H9 (cell line): ENCODE measurements around the gene STK38. TPM values are rescaled to one million over a fixed set of nuclear protein-coding genes. Genes with fewer than 3 reads are reported as not detected.

Experiments
- DNase-seq: peaks from one replicate; pipeline ENCODE4 v3.0.0-alpha.2; 2017
- H2AFZ ChIP-seq: one replicate; pipeline ENCODE4 v1.6.1; 2013; ENCODE audit warnings: mild to moderate bottlenecking, low read length, control low read depth, moderate library complexity
- H2AK5ac ChIP-seq: 2 replicates; pipeline ENCODE4 v1.6.1; 2013; ENCODE audit warnings: low read length, control low read depth, mixed read lengths; ENCODE audit not compliant: insufficient read length
- H2BK120ac ChIP-seq: one replicate; pipeline ENCODE4 v1.6.1; 2013; ENCODE audit warnings: low read depth, mild to moderate bottlenecking, low read length, control low read depth, inconsistent platforms; ENCODE audit not compliant: poor library complexity, severe bottlenecking
- H2BK12ac ChIP-seq: 2 replicates; pipeline ENCODE4 v1.6.1; 2013; ENCODE audit warnings: low read length, control low read depth, mixed read lengths, low read depth; ENCODE audit not compliant: insufficient read length
- H2BK15ac ChIP-seq: 2 replicates; pipeline ENCODE4 v1.6.1; 2013; ENCODE audit warnings: low read depth, low read length, control low read depth
- H2BK20ac ChIP-seq: one replicate; pipeline ENCODE4 v1.6.1; 2013; ENCODE audit warnings: low read depth, mild to moderate bottlenecking, low read length, control low read depth, inconsistent platforms; ENCODE audit not compliant: poor library complexity, severe bottlenecking
- H2BK5ac ChIP-seq: 2 replicates; pipeline ENCODE4 v1.6.1; 2013; ENCODE audit warnings: low read length, control low read depth, mixed read lengths; ENCODE audit not compliant: insufficient read length
- H3K14ac ChIP-seq: 2 replicates; pipeline ENCODE4 v1.6.1; 2013; ENCODE audit warnings: low read length, control low read depth; ENCODE audit not compliant: insufficient read depth
- H3K18ac ChIP-seq: 2 replicates; pipeline ENCODE4 v1.6.1; 2013; ENCODE audit warnings: low read depth, mild to moderate bottlenecking, mixed read lengths, low read length, control low read depth; ENCODE audit not compliant: insufficient read length
- H3K23ac ChIP-seq: 2 replicates; pipeline ENCODE4 v1.6.1; 2013; ENCODE audit warnings: low read length, control low read depth, mixed read lengths, low read depth; ENCODE audit not compliant: insufficient read length
- H3K23me2 ChIP-seq: 2 replicates; pipeline ENCODE4 v1.6.1; 2013; ENCODE audit warnings: low read depth, mild to moderate bottlenecking, mixed read lengths, low read length, control low read depth; ENCODE audit not compliant: insufficient read length, poor library complexity, severe bottlenecking
- H3K27ac ChIP-seq: 2 replicates; pipeline ENCODE4 v1.5.1; 2013; ENCODE audit warnings: low read length, control low read depth, mixed read lengths, low read depth; ENCODE audit not compliant: insufficient read length
- H3K27me3 ChIP-seq: 2 replicates; pipeline ENCODE4 v1.6.1; 2013; ENCODE audit warnings: low read length, control low read depth, inconsistent platforms; ENCODE audit not compliant: insufficient read depth
- H3K4ac ChIP-seq: 2 replicates; pipeline ENCODE4 v1.6.1; 2013; ENCODE audit warnings: low read depth, mild to moderate bottlenecking, control low read depth, inconsistent platforms, low read length, moderate library complexity
- H3K4me1 ChIP-seq: 2 replicates; pipeline ENCODE4 v1.6.1; 2013; ENCODE audit warnings: low read length, control low read depth, inconsistent platforms; ENCODE audit not compliant: insufficient read depth
- H3K4me2 ChIP-seq: 2 replicates; pipeline ENCODE4 v1.6.1; 2013; ENCODE audit warnings: low read length, control low read depth, mixed read lengths; ENCODE audit not compliant: insufficient read length, insufficient read depth
- H3K56ac ChIP-seq: 2 replicates; pipeline ENCODE4 v1.6.1; 2013; ENCODE audit warnings: low read depth, mild to moderate bottlenecking, mixed read lengths, low read length, control low read depth; ENCODE audit not compliant: insufficient read length
- H3K79me1 ChIP-seq: 2 replicates; pipeline ENCODE4 v1.6.1; 2013; ENCODE audit warnings: low read depth, mild to moderate bottlenecking, moderate library complexity, low read length, control low read depth, inconsistent platforms; ENCODE audit not compliant: insufficient read depth, poor library complexity, severe bottlenecking
- H3K79me2 ChIP-seq: 2 replicates; pipeline ENCODE4 v1.6.1; 2013; ENCODE audit warnings: low read length, control low read depth, inconsistent platforms; ENCODE audit not compliant: insufficient read depth
- H3K9ac ChIP-seq: 2 replicates; pipeline ENCODE4 v1.6.1; 2013; ENCODE audit warnings: low read length, control low read depth, mixed read lengths; ENCODE audit not compliant: insufficient read length; ENCODE audit errors: extremely low read depth
- H3K9me3 ChIP-seq: one replicate; pipeline ENCODE4 v1.6.1; 2013; ENCODE audit warnings: low read depth, low read length, inconsistent platforms; ENCODE audit not compliant: control insufficient read depth
- H3T11ph ChIP-seq: one replicate; pipeline ENCODE4 v1.6.1; 2013; ENCODE audit warnings: mild to moderate bottlenecking, low read length, control low read depth, inconsistent platforms
- H4K20me1 ChIP-seq: one replicate; pipeline ENCODE4 v1.6.1; 2013; ENCODE audit not compliant: control insufficient read depth, insufficient read length, insufficient read depth
- H4K5ac ChIP-seq: 2 replicates; pipeline ENCODE4 v1.6.1; 2013; ENCODE audit warnings: low read depth, mild to moderate bottlenecking, mixed read lengths, low read length, control low read depth; ENCODE audit not compliant: insufficient read length
- H4K8ac ChIP-seq: replicated peaks from 2 replicates; pipeline ENCODE4 v1.6.1; 2013; ENCODE audit warnings: low read length, control low read depth, mixed read lengths, low read depth; ENCODE audit not compliant: insufficient read length
- H4K91ac ChIP-seq: 2 replicates; pipeline ENCODE4 v1.6.1; 2013; ENCODE audit warnings: low read depth, mild to moderate bottlenecking, moderate library complexity, mixed read lengths, low read length, control low read depth; ENCODE audit not compliant: insufficient read length
- H3K27ac Mint-ChIP-seq, 3 experiments: 2 replicates in 2 of 3; 3 replicates in 1 of 3; pipeline ENCODE4 v1.8.0; 2020 to 2021; ENCODE audit warnings: mixed read lengths in 3 of 3, mild to moderate bottlenecking in 1 of 3, moderate library complexity in 1 of 3
- H3K27me3 Mint-ChIP-seq: 2 replicates; pipeline ENCODE4 v1.8.0; 2021; ENCODE audit warnings: low read depth, mild to moderate bottlenecking, moderate library complexity, mixed read lengths
- H3K36me3 Mint-ChIP-seq, 3 experiments: 2 replicates in 2 of 3; 3 replicates in 1 of 3; pipeline ENCODE4 v1.8.0; 2020 to 2021; ENCODE audit warnings: low read depth in 3 of 3, mixed read lengths in 3 of 3; ENCODE audit not compliant: insufficient read depth in 1 of 3
- H3K4me1 Mint-ChIP-seq, 2 experiments: 2 replicates each; pipeline ENCODE4 v1.8.0; 2020; ENCODE audit warnings: mixed read lengths in 2 of 2
- H3K4me3 Mint-ChIP-seq, 2 experiments: 2 replicates in 1 of 2; 3 replicates in 1 of 2; pipeline ENCODE4 v1.8.0; 2020 to 2021; ENCODE audit warnings: mild to moderate bottlenecking in 2 of 2, mixed read lengths in 2 of 2, moderate library complexity in 1 of 2
- H3K9me3 Mint-ChIP-seq, 2 experiments: 2 replicates in 1 of 2; 3 replicates in 1 of 2; pipeline ENCODE4 v1.8.0; 2020; ENCODE audit warnings: mild to moderate bottlenecking in 2 of 2, mixed read lengths in 2 of 2, moderate library complexity in 1 of 2
- CTCF ChIP-seq: fragments of 200-600 bp; sonication (generic); conservative IDR thresholded peaks from 3 replicates; pipeline ENCODE4 v1.8.0; 2021; ENCODE audit warnings: antibody characterized with exemption, mild to moderate bottlenecking
- WGBS: extraction: QIAGEN DNeasy Blood & Tissue Kit; methylation state at CpG from one replicate; pipeline ENCODE4 v1.1.7; 2013; ENCODE audit warnings: missing lambda C conversion rate, low lambda C conversion rate, mixed read lengths; ENCODE audit not compliant: insufficient read length; ENCODE audit errors: extremely low coverage; 5-methylcytosine and 5-hydroxymethylcytosine counted together
- total RNA-seq: library from RNA; stranded (reverse); gene quantifications from 2 replicates; pipeline ENCODE4 v1.2.1, GENCODE V29; 2021

STK38 gene
- total RNA-seq, 1 experiment from 2014 or later, result 17.5 TPM

GRCh38 chr6:36493319-36493718, 54.0 kb downstream of the STK38 start:
- no peaks in the 10 kb centered on the region for H3K27me3 Mint-ChIP-seq
- TF ChIP-seq CTCF, result no peak
- H2BK20ac ChIP-seq, result no peak overlapping the region
- no peaks in the 10 kb centered on the region for H3K27me3 ChIP-seq
- H2BK5ac ChIP-seq, result no peak overlapping the region
- no peak overlapping the region for H3K56ac ChIP-seq
- no peak overlapping the region for H3K27ac ChIP-seq
- DNase-seq, result no peak
- H2AK5ac ChIP-seq, result no peak overlapping the region
- H3K4me1 Mint-ChIP-seq, result peaks cover 18 to 25% of the 10 kb centered on the region in 2 experiments
- H4K20me1 ChIP-seq, result no peaks in the 10 kb centered on the region
- H2BK120ac ChIP-seq, result no peak overlapping the region
- H3T11ph ChIP-seq, result no peak overlapping the region
- H2BK15ac ChIP-seq, result no peak overlapping the region
- peak overlapping the region; percentile 59 for H3K18ac ChIP-seq
- no peak overlapping the region for H3K4ac ChIP-seq
- no peaks in the 10 kb centered on the region for H3K23me2 ChIP-seq
- no peaks in the 10 kb centered on the region for H3K79me1 ChIP-seq
- no peak overlapping the region for H3K4me2 ChIP-seq
- no peak overlapping the region for H2BK12ac ChIP-seq
- H4K91ac ChIP-seq, result no peak overlapping the region
- WGBS, result no CpG with 5 or more reads among the region's 6 CpGs
- H3K27ac Mint-ChIP-seq, result peak overlapping the region in 2 of 3 experiments; percentile 72 to 76; a peak in 2 of 7 replicates
- H3K9me3 ChIP-seq, result no peaks in the 10 kb centered on the region
- H2AFZ ChIP-seq, result no peak overlapping the region
- H4K8ac ChIP-seq, result no peak overlapping the region
- no peak overlapping the region for H4K5ac ChIP-seq
- H3K9ac ChIP-seq, result no peak overlapping the region
- peak overlapping the region in 1 of 2 experiments; percentile 2; a peak in 1 of 5 replicates for H3K4me3 Mint-ChIP-seq
- no peaks in the 10 kb centered on the region for H3K79me2 ChIP-seq
- no peaks in the 10 kb centered on the region for H3K4me1 ChIP-seq
- no peak overlapping the region for H3K23ac ChIP-seq
- peaks cover 10 to 48% (median 37%) of the 10 kb centered on the region in 3 experiments; a peak in 6 of 7 replicates for H3K36me3 Mint-ChIP-seq
- H3K14ac ChIP-seq, result no peak overlapping the region
- no peaks in the 10 kb centered on the region for H3K9me3 Mint-ChIP-seq
